Cortex of kidney (tissue), 1 donor: Measurements from ENCODE around the gene METTL15.
"Not testable (repeated sequence)": the region's sequence is repeated elsewhere in the genome, so short reads cannot be mapped to it uniquely, and the experiment has no call there.

Experiments used
- DNase-seq: peaks from one replicate; lab custom pipeline; 2025; lab: John Stamatoyannopoulos, UW

METTL15 gene

GRCh38 chr11:28223577-28223976, 115.4 kb downstream of the METTL15 start:
- DNase-seq = no peak

GRCh38 chr11:28223994-28224393, 115.8 kb downstream of the METTL15 start:
- DNase-seq = no peak

- no peak for DNase-seq
Measured at GRCh38 chr11:28227460-28227859, 119.3 kb downstream of the METTL15 start.

- DNase-seq = no peak
Measured at GRCh38 chr11:28228196-28228895, 120.2 kb downstream of the METTL15 start.

GRCh38 chr11:28231475-28231874, 123.3 kb downstream of the METTL15 start:
- DNase-seq = no peak

- no peak for DNase-seq
Measured at GRCh38 chr11:28232649-28233048, 124.5 kb downstream of the METTL15 start.

- DNase-seq = no peak
Measured at GRCh38 chr11:28241760-28242159, 133.6 kb downstream of the METTL15 start.

- no peak for DNase-seq
Measured at GRCh38 chr11:28242596-28242995, 134.4 kb downstream of the METTL15 start.

- no peak for DNase-seq
Measured at GRCh38 chr11:28243061-28243460, 134.9 kb downstream of the METTL15 start.

- DNase-seq = no peak
Measured at GRCh38 chr11:28243581-28243980, 135.4 kb downstream of the METTL15 start.

GRCh38 chr11:28245131-28245530, 136.9 kb downstream of the METTL15 start:
- DNase-seq = no peak

- DNase-seq = no peak
Measured at GRCh38 chr11:28250192-28250591, 142.0 kb downstream of the METTL15 start.

GRCh38 chr11:28251257-28251656, 143.1 kb downstream of the METTL15 start:
- no peak for DNase-seq

- no peak for DNase-seq
Measured at GRCh38 chr11:28257761-28258160, 149.6 kb downstream of the METTL15 start.

- no peak for DNase-seq
Measured at GRCh38 chr11:28259177-28259843, 151.1 kb downstream of the METTL15 start.

GRCh38 chr11:28268925-28269324, 160.7 kb downstream of the METTL15 start:
- DNase-seq = no peak

- DNase-seq = no peak
Measured at GRCh38 chr11:28269586-28269985, 161.4 kb downstream of the METTL15 start.

- not testable (repeated sequence) for DNase-seq
Measured at GRCh38 chr11:28272247-28272646, 164.1 kb downstream of the METTL15 start.

GRCh38 chr11:28274216-28274615, 166.0 kb downstream of the METTL15 start:
- no peak for DNase-seq

GRCh38 chr11:28284196-28284595, 176.0 kb downstream of the METTL15 start:
- DNase-seq = no peak

GRCh38 chr11:28289444-28289843, 181.3 kb downstream of the METTL15 start:
- DNase-seq = no peak

GRCh38 chr11:28290995-28291394, 182.8 kb downstream of the METTL15 start:
- DNase-seq = not testable (repeated sequence)

- DNase-seq = no peak
Measured at GRCh38 chr11:28296426-28296825, 188.2 kb downstream of the METTL15 start.

GRCh38 chr11:28298209-28298608, 190.0 kb downstream of the METTL15 start:
- DNase-seq = no peak
